ENCODE data around the gene UCKL1.

DNA sequence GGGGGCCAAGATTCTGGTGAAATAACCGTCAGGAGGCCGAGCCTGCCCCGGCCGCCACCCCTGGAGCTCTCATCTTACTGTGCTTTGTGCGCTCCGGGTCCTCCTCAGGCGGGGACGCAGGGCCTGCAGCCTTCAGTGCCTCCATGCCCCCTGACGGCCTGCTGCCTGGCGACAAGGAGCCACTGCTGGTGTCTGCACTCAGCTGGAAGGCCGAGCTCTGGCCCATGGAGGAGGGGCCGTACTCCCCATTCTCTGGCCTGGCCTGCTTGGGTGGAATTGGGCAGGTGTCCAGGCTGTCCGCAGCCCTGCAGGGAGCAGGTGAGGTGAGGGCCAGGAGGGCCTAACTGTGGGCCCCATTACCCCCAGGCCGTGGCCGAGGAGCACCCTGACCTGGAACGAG, 8.2 kb upstream of the UCKL1 start:
- TF ChIP-seq, protein P1, sequence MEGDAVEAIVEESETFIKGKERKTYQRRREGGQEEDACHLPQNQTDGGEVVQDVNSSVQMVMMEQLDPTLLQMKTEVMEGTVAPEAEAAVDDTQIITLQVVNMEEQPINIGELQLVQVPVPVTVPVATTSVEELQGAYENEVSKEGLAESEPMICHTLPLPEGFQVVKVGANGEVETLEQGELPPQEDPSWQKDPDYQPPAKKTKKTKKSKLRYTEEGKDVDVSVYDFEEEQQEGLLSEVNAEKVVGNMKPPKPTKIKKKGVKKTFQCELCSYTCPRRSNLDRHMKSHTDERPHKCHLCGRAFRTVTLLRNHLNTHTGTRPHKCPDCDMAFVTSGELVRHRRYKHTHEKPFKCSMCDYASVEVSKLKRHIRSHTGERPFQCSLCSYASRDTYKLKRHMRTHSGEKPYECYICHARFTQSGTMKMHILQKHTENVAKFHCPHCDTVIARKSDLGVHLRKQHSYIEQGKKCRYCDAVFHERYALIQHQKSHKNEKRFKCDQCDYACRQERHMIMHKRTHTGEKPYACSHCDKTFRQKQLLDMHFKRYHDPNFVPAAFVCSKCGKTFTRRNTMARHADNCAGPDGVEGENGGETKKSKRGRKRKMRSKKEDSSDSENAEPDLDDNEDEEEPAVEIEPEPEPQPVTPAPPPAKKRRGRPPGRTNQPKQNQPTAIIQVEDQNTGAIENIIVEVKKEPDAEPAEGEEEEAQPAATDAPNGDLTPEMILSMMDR (IDR thresholded peaks at IDR 0.05) = no peak
- TF ChIP-seq POLR2AphosphoS5 (IDR thresholded peaks at IDR 0.05) = no peak
